Activated CD4-positive, CD25-positive, alpha-beta regulatory T cell treated with anti-CD3 and anti-CD28 coated beads, Interleukin-2, amount 50 U/mL, for 24 hours (primary cell): ENCODE results near the gene GALNT10.

Experiments used
- ATAC-seq, 2 donors: fragments of 150-1000 bp; cut with Tn5 transposase; one replicate each; pipeline ENCODE4 v1.10.0; 2021; ENCODE audit warnings: mild to moderate bottlenecking in 1 of 2, moderate library complexity in 1 of 2

GALNT10 gene

GRCh38 chr5:154386952-154387629, 196.6 kb downstream of the GALNT10 start:
- ATAC-seq: no peak

GRCh38 chr5:154388842-154389241, 198.3 kb downstream of the GALNT10 start:
- ATAC-seq: no peak

- no peak for ATAC-seq
Observed at GRCh38 chr5:154390096-154390495, 199.6 kb downstream of the GALNT10 start.

- ATAC-seq: no peak
Observed at GRCh38 chr5:154390746-154391359, 200.3 kb downstream of the GALNT10 start.

GRCh38 chr5:154391788-154392187, 201.3 kb downstream of the GALNT10 start:
- ATAC-seq: no peak

GRCh38 chr5:154393850-154394249, 203.3 kb downstream of the GALNT10 start:
- no peak for ATAC-seq

GRCh38 chr5:154394307-154394706, 203.8 kb downstream of the GALNT10 start:
- ATAC-seq: no peak

GRCh38 chr5:154395407-154396106, 205.0 kb downstream of the GALNT10 start:
- no peak for ATAC-seq

GRCh38 chr5:154396128-154396527, 205.6 kb downstream of the GALNT10 start:
- ATAC-seq: no peak

GRCh38 chr5:154397652-154398406, 207.3 kb downstream of the GALNT10 start:
- ATAC-seq: no peak

- no peak for ATAC-seq
Observed at GRCh38 chr5:154400678-154401077, 210.1 kb downstream of the GALNT10 start.

GRCh38 chr5:154401355-154401754, 210.8 kb downstream of the GALNT10 start:
- no peak for ATAC-seq

GRCh38 chr5:154401931-154402330, 211.4 kb downstream of the GALNT10 start:
- ATAC-seq: no peak

- no peak for ATAC-seq
Observed at GRCh38 chr5:154402611-154403010, 212.1 kb downstream of the GALNT10 start.

- no peak for ATAC-seq
Observed at GRCh38 chr5:154403234-154403633, 212.7 kb downstream of the GALNT10 start.

GRCh38 chr5:154403776-154404387, 213.3 kb downstream of the GALNT10 start:
- no peak for ATAC-seq

GRCh38 chr5:154405078-154405792, 214.7 kb downstream of the GALNT10 start:
- ATAC-seq: peak; percentile 90 to 94

- ATAC-seq: no peak
Observed at GRCh38 chr5:154406231-154406630, 215.7 kb downstream of the GALNT10 start.

GRCh38 chr5:154406826-154407225, 216.3 kb downstream of the GALNT10 start:
- no peak for ATAC-seq

GRCh38 chr5:154408811-154409210, 218.3 kb downstream of the GALNT10 start:
- ATAC-seq: no peak

- ATAC-seq: no peak
Observed at GRCh38 chr5:154409230-154409840, 218.8 kb downstream of the GALNT10 start.

- ATAC-seq: no peak
Observed at GRCh38 chr5:154410008-154410407, 219.5 kb downstream of the GALNT10 start.
